Measurements from ENCODE around the gene SLC10A7. TPM values are rescaled to one million over a fixed set of nuclear protein-coding genes. Genes with fewer than 3 reads are reported as not detected.

Gene SLC10A7
- total RNA-seq, 1 donor, result 9.0 TPM

DNA sequence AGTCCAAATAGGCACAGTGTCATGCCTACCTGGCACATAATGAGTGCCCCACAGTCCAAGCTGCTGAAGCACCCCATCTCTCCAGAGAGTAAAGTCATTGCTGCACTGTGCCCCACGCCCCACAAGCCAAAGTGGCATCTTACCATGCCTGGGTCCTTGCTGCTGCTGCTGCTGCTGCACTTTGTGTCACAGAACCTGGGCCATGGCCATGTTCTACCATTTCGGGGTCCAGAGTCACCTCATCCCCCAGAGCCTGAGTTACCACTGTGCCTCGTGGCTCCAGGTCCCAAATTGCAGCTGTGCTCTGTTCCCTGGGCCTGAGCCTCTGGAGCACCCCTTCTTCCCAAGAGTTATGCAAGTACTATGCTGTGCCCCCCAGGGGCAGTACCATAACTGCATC lies 40.5 kb downstream of the SLC10A7 start:
- no peak for TF ChIP-seq CTCF (IDR thresholded peaks at IDR 0.05; ENCODE audit: extremely low read depth, low read depth, low read length)
- Histone ChIP-seq H3K9me3 (ENCODE audit: low read depth, low read length) (no peaks in the 10 kb centered on the region), H3K36me3 (ENCODE audit: insufficient read depth, low read length) (no peaks in the 10 kb centered on the region), H3K27ac (ENCODE audit: low read depth, low read length) (no peak overlapping the region), H3K4me2 (ENCODE audit: insufficient read depth, low read length) (no peak overlapping the region), H3K27me3 (ENCODE audit: insufficient read depth, low read length) (no peaks in the 10 kb centered on the region), H4K20me1 (ENCODE audit: insufficient read depth, low read length) (no peaks in the 10 kb centered on the region), H2AFZ (ENCODE audit: low read length) (no peak overlapping the region), H3K4me3 (ENCODE audit: insufficient read depth, low read length) (no peak overlapping the region), H3K4me1 (ENCODE audit: insufficient read depth, low read length) (no peaks in the 10 kb centered on the region), H3K79me2 (ENCODE audit: insufficient read depth, low read length) (no peaks in the 10 kb centered on the region)
- no peak for DNase-seq (ENCODE audit: insufficient read length, low spot score, missing footprints)

DNA sequence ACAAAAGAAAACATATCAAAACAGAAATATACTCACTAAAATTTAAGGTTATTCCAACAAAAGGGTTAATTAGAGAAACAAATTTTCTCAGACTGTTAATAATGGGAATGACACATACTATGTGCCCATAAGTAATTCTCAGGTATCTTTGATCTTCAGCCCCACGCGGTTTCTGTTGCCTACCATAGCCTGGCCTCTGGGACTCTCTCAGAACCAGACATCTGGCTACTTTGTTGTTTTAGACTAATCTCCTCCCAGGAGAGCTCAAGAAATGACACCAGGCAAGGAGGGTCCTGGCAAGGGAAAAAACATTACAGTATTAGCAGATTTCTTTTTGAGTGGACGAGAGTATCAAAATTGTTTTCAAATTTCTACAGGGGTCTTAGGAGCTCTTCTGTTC lies 43.7 kb downstream of the SLC10A7 start:
- no peaks in the 10 kb centered on the region for H3K9me3 ChIP-seq (ENCODE audit: low read depth, low read length)
- no peak overlapping the region for H3K27ac ChIP-seq (ENCODE audit: low read depth, low read length)
- H3K36me3 ChIP-seq (ENCODE audit: insufficient read depth, low read length), result no peaks in the 10 kb centered on the region
- no peak overlapping the region for H3K4me2 ChIP-seq (ENCODE audit: insufficient read depth, low read length)
- H3K79me2 ChIP-seq (ENCODE audit: insufficient read depth, low read length), result no peaks in the 10 kb centered on the region
- no peak for TF ChIP-seq CTCF (IDR thresholded peaks at IDR 0.05; ENCODE audit: extremely low read depth, low read depth, low read length)
- no peaks in the 10 kb centered on the region for H3K27me3 ChIP-seq (ENCODE audit: insufficient read depth, low read length)
- no peak overlapping the region for H2AFZ ChIP-seq (ENCODE audit: low read length)
- DNase-seq (ENCODE audit: insufficient read length, low spot score, missing footprints), result no peak
- no peaks in the 10 kb centered on the region for H3K4me1 ChIP-seq (ENCODE audit: insufficient read depth, low read length)
- no peak overlapping the region for H3K4me3 ChIP-seq (ENCODE audit: insufficient read depth, low read length)
- no peaks in the 10 kb centered on the region for H4K20me1 ChIP-seq (ENCODE audit: insufficient read depth, low read length)

- Histone ChIP-seq H3K4me1 (ENCODE audit: insufficient read depth, low read length) (no peaks in the 10 kb centered on the region), H4K20me1 (ENCODE audit: insufficient read depth, low read length) (no peaks in the 10 kb centered on the region), H3K9me3 (ENCODE audit: low read depth, low read length) (no peaks in the 10 kb centered on the region), H3K36me3 (ENCODE audit: insufficient read depth, low read length) (no peaks in the 10 kb centered on the region), H3K27ac (ENCODE audit: low read depth, low read length) (no peak overlapping the region), H3K4me3 (ENCODE audit: insufficient read depth, low read length) (no peak overlapping the region), H3K4me2 (ENCODE audit: insufficient read depth, low read length) (no peak overlapping the region), H2AFZ (ENCODE audit: low read length) (no peak overlapping the region), H3K79me2 (ENCODE audit: insufficient read depth, low read length) (no peaks in the 10 kb centered on the region), H3K27me3 (ENCODE audit: insufficient read depth, low read length) (no peaks in the 10 kb centered on the region)
- no peak for TF ChIP-seq CTCF (IDR thresholded peaks at IDR 0.05; ENCODE audit: extremely low read depth, low read depth, low read length)
- no peak for DNase-seq (ENCODE audit: insufficient read length, low spot score, missing footprints)
Measured at GRCh38 chr4:146477054-146477453, 44.7 kb downstream of the SLC10A7 start.

- no peak overlapping the region for H2AFZ ChIP-seq (ENCODE audit: low read length)
Measured at GRCh38 chr4:146472404-146472803, 49.3 kb downstream of the SLC10A7 start.

More at GRCh38 chr4:146472404-146472803, 49.3 kb downstream of the SLC10A7 start:
- Histone ChIP-seq H4K20me1 (ENCODE audit: insufficient read depth, low read length) (no peaks in the 10 kb centered on the region), H3K4me2 (ENCODE audit: insufficient read depth, low read length) (no peak overlapping the region), H3K36me3 (ENCODE audit: insufficient read depth, low read length) (no peaks in the 10 kb centered on the region), H3K9me3 (ENCODE audit: low read depth, low read length) (no peaks in the 10 kb centered on the region), H3K27ac (ENCODE audit: low read depth, low read length) (no peak overlapping the region), H3K79me2 (ENCODE audit: insufficient read depth, low read length) (no peaks in the 10 kb centered on the region), H3K27me3 (ENCODE audit: insufficient read depth, low read length) (no peaks in the 10 kb centered on the region), H3K4me3 (ENCODE audit: insufficient read depth, low read length) (no peak overlapping the region), H3K4me1 (ENCODE audit: insufficient read depth, low read length) (no peaks in the 10 kb centered on the region)
- TF ChIP-seq CTCF (IDR thresholded peaks at IDR 0.05; ENCODE audit: extremely low read depth, low read depth, low read length), result no peak
- no peak for DNase-seq (ENCODE audit: insufficient read length, low spot score, missing footprints)
